H1 (cell line): Measurements from ENCODE around the gene BCO1. TPM values are rescaled to one million over a fixed set of nuclear protein-coding genes. Genes with fewer than 3 reads are reported as not detected.
A peak's percentile ranks its signal among the peaks of the same experiment; 100 is the strongest.

ENCODE experiments used
- CTCF ChIA-PET: fragments of 300-600 bp; sonication (Branson Sonifier 250); formaldehyde crosslinking; loops from one replicate; lab custom pipeline; 2021; ENCODE audit not compliant: partially characterized antibody; lab: Charles Lee
- POLR2A ChIA-PET: fragments of 300-600 bp; sonication (Branson Sonifier 250); formaldehyde crosslinking; loops from one replicate; lab custom pipeline; 2021; ENCODE audit warnings: inconsistent platforms; ENCODE audit not compliant: partially characterized antibody; lab: Charles Lee
- DNase-seq, 2 experiments: peaks; one replicate each; pipeline versions ENCODE4 v3.0.0 to v3.0.0-alpha.2; 2010 to 2022; ENCODE audit warnings: low spot score in 2 of 2, low read depth in 1 of 2, mixed read lengths in 1 of 2
- FAIRE-seq: peaks from 2 replicates; lab custom pipeline; 2011; peaks lifted over from hg19 to GRCh38; lab: Jason Lieb, UNC
- H2AFZ ChIP-seq: 2 replicates; pipeline ENCODE4 v1.8.1; 2012; ENCODE audit warnings: low read length, inconsistent platforms
- H2AK5ac ChIP-seq: 2 replicates; pipeline ENCODE4 v1.6.1; 2013; ENCODE audit warnings: low read depth, low read length
- H2BK120ac ChIP-seq: replicated peaks from 2 replicates; pipeline ENCODE3; 2013; ENCODE audit warnings: low read depth, low read length, inconsistent platforms
- H2BK12ac ChIP-seq: 2 replicates; pipeline ENCODE4 v1.6.1; 2013; ENCODE audit warnings: low read depth, low read length
- H2BK15ac ChIP-seq: 2 replicates; pipeline ENCODE4 v1.6.1; 2013; ENCODE audit warnings: low read length
- H2BK20ac ChIP-seq: 2 replicates; pipeline ENCODE4 v1.6.1; 2013; ENCODE audit warnings: low read length
- H2BK5ac ChIP-seq: 2 replicates; pipeline ENCODE4 v1.6.1; 2013; ENCODE audit warnings: low read depth, low read length
- H3K14ac ChIP-seq: 2 replicates; pipeline ENCODE4 v1.6.1; 2013; ENCODE audit warnings: inconsistent platforms; ENCODE audit not compliant: insufficient read length
- H3K18ac ChIP-seq: 2 replicates; pipeline ENCODE4 v1.6.1; 2013; ENCODE audit warnings: low read length; ENCODE audit errors: extremely low read depth
- H3K23ac ChIP-seq: 2 replicates; pipeline ENCODE4 v1.6.1; 2013; ENCODE audit warnings: inconsistent platforms; ENCODE audit not compliant: insufficient read length
- H3K23me2 ChIP-seq: 2 replicates; pipeline ENCODE4 v1.6.1; 2013; ENCODE audit warnings: low read depth, low read length
- H3K27ac ChIP-seq: 2 replicates; pipeline ENCODE4 v1.6.1; 2011; ENCODE audit warnings: low read depth, low read length, inconsistent platforms
- H3K27me3 ChIP-seq, 4 experiments: replicated peaks in 1 of 4; 1 replicate in 1 of 4; 2 replicates in 3 of 4; pipeline versions ENCODE4 v1.6.1 to v1.8.1; 2011 to 2013; ENCODE audit warnings: low read length in 3 of 4, mild to moderate bottlenecking in 3 of 4, inconsistent platforms in 2 of 4, mixed read lengths in 2 of 4, moderate library complexity in 1 of 4; ENCODE audit not compliant: control insufficient read depth in 3 of 4, insufficient read depth in 3 of 4; ENCODE audit errors: extremely low read depth in 1 of 4
- H3K36me3 ChIP-seq, 4 experiments: 2 replicates each; pipeline versions ENCODE4 v1.6.1 to v1.8.1; 2011 to 2013; ENCODE audit warnings: mild to moderate bottlenecking in 4 of 4, low read length in 3 of 4, moderate library complexity in 2 of 4, control low read depth in 1 of 4, inconsistent platforms in 1 of 4; ENCODE audit not compliant: insufficient read depth in 4 of 4, control insufficient read depth in 2 of 4
- H3K4ac ChIP-seq: replicated peaks from 2 replicates; pipeline ENCODE3; 2013; ENCODE audit warnings: low read length, low read depth, mixed read lengths, inconsistent platforms; ENCODE audit not compliant: insufficient read length
- H3K4me1 ChIP-seq, 4 experiments: replicated peaks in 1 of 4; 1 replicate in 1 of 4; 2 replicates in 3 of 4; pipeline versions ENCODE4 v1.6.1 to v1.8.1; 2011 to 2013; ENCODE audit warnings: low read length in 3 of 4, inconsistent platforms in 2 of 4, mixed read lengths in 1 of 4; ENCODE audit not compliant: insufficient read depth in 4 of 4, control insufficient read depth in 3 of 4
- H3K4me2 ChIP-seq, 2 experiments: 2 replicates each; pipeline versions ENCODE4 v1.6.1 to v1.8.1; 2011 to 2013; ENCODE audit warnings: low read depth in 2 of 2, low read length in 2 of 2, control low read depth in 1 of 2, inconsistent platforms in 1 of 2, mild to moderate bottlenecking in 1 of 2; ENCODE audit not compliant: insufficient read depth in 1 of 2
- H3K4me3 ChIP-seq, 4 experiments: fragments of 200-600, 300-600 bp in 1 of 4; sonication (generic), shearing (Covaris generic), sonication (Bioruptor Twin) in 1 of 4; 2 replicates each; pipeline versions ENCODE4 v1.5.1 to v1.8.1; 2011 to 2016; ENCODE audit warnings: low read length in 4 of 4, low read depth in 3 of 4, control low read depth in 2 of 4, inconsistent platforms in 2 of 4, mild to moderate bottlenecking in 2 of 4, mixed read lengths in 1 of 4, moderate library complexity in 1 of 4; ENCODE audit not compliant: insufficient read depth in 2 of 4; ENCODE audit errors: extremely low read depth in 1 of 4
- H3K56ac ChIP-seq: replicated peaks from 2 replicates; pipeline ENCODE3; 2013; ENCODE audit warnings: low read depth, mild to moderate bottlenecking, mixed read lengths, low read length, inconsistent platforms; ENCODE audit not compliant: insufficient read length
- H3K79me1 ChIP-seq: 2 replicates; pipeline ENCODE4 v1.6.1; 2013; ENCODE audit warnings: low read depth, low read length, control low read depth
- H3K79me2 ChIP-seq, 2 experiments: 2 replicates each; pipeline versions ENCODE4 v1.6.1 to v1.8.1; 2012 to 2013; ENCODE audit warnings: low read length in 2 of 2, mild to moderate bottlenecking in 2 of 2, inconsistent platforms in 1 of 2; ENCODE audit not compliant: insufficient read depth in 2 of 2, control insufficient read depth in 1 of 2
- H3K9ac ChIP-seq, 4 experiments: replicated peaks in 1 of 4; 1 replicate in 1 of 4; 2 replicates in 3 of 4; pipeline versions ENCODE4 v1.6.1 to v1.8.1; 2011 to 2013; ENCODE audit warnings: low read depth in 3 of 4, low read length in 3 of 4, control low read depth in 2 of 4, mild to moderate bottlenecking in 2 of 4, moderate library complexity in 2 of 4, inconsistent platforms in 1 of 4; ENCODE audit errors: extremely low read depth in 1 of 4
- H3K9me3 ChIP-seq, 2 experiments: 2 replicates each; pipeline versions ENCODE4 v1.6.1 to v1.8.1; 2012 to 2013; ENCODE audit warnings: mild to moderate bottlenecking in 2 of 2, moderate library complexity in 2 of 2, control low read depth in 1 of 2, inconsistent platforms in 1 of 2, low read depth in 1 of 2, low read length in 1 of 2, mixed read lengths in 1 of 2; ENCODE audit not compliant: insufficient read depth in 2 of 2
- H4K20me1 ChIP-seq, 2 experiments: replicated peaks in 1 of 2; 2 replicates each; pipeline versions ENCODE3 to v1.8.1; 2011 to 2013; ENCODE audit warnings: inconsistent platforms in 2 of 2, low read length in 2 of 2, mild to moderate bottlenecking in 1 of 2; ENCODE audit not compliant: insufficient read depth in 2 of 2, control insufficient read depth in 1 of 2
- H4K5ac ChIP-seq: 2 replicates; pipeline ENCODE4 v1.6.1; 2013; ENCODE audit warnings: low read length, low read depth, mixed read lengths, inconsistent platforms; ENCODE audit not compliant: insufficient read length
- H4K8ac ChIP-seq: 2 replicates; pipeline ENCODE4 v1.8.0; 2013; ENCODE audit warnings: mild to moderate bottlenecking, moderate library complexity, low read length, inconsistent platforms; ENCODE audit not compliant: insufficient read depth; ENCODE audit errors: extremely low read depth
- H4K91ac ChIP-seq: replicated peaks from 2 replicates; pipeline ENCODE3; 2013; ENCODE audit warnings: low read length, mixed read lengths, inconsistent platforms; ENCODE audit not compliant: insufficient read length
- CTCF ChIP-seq, 3 experiments: IDR thresholded peaks; 1 replicate in 2 of 3; 2 replicates in 1 of 3; pipeline versions ENCODE4 v1.5.1 to v1.6.1; 2011; ENCODE audit warnings: low read length in 3 of 3, mild to moderate bottlenecking in 3 of 3, inconsistent platforms in 2 of 3, low read depth in 1 of 3, moderate library complexity in 1 of 3; ENCODE audit not compliant: insufficient read depth in 1 of 3; ENCODE audit errors: control extremely low read depth in 1 of 3
- E2F6 ChIP-seq: IDR thresholded peaks from 2 replicates; pipeline ENCODE4 v1.6.1; 2012; ENCODE audit warnings: inconsistent platforms
- GTF2F1 ChIP-seq: IDR thresholded peaks from 2 replicates; pipeline ENCODE4 v1.6.1; 2012; ENCODE audit warnings: low read depth, low read length, improper control_type of control experiment, borderline replicate concordance
- KDM4A ChIP-seq: IDR thresholded peaks from one replicate; pipeline ENCODE4 v1.7.1; 2012; ENCODE audit warnings: low read depth, mild to moderate bottlenecking, moderate library complexity, low read length, inconsistent platforms; ENCODE audit not compliant: severe bottlenecking
- MAFK ChIP-seq: IDR thresholded peaks from 2 replicates; pipeline ENCODE4 v1.6.1; 2012; ENCODE audit warnings: low read depth, mild to moderate bottlenecking, improper control_type of control experiment, low read length
- RAD21 ChIP-seq, 2 experiments: IDR thresholded peaks in 1 of 2; conservative IDR thresholded peaks in 1 of 2; 2 replicates each; pipeline ENCODE4 v1.6.1; 2011; ENCODE audit warnings: low read depth in 2 of 2, low read length in 2 of 2, improper control_type of control experiment in 1 of 2, inconsistent platforms in 1 of 2, mild to moderate bottlenecking in 1 of 2, moderate library complexity in 1 of 2
- SAP30 ChIP-seq: fragments of 300-600 bp; sonication (generic); IDR thresholded peaks from 2 replicates; pipeline ENCODE4 v1.7.1; 2012; ENCODE audit warnings: low read length, moderate library complexity, mild to moderate bottlenecking, inconsistent platforms; ENCODE audit not compliant: insufficient read depth, insufficient replicate concordance
- TAF7 ChIP-seq: optimal IDR thresholded peaks from 2 replicates; pipeline ENCODE3; 2011; ENCODE audit warnings: low read depth, mild to moderate bottlenecking, inconsistent platforms, low read length, moderate library complexity, borderline replicate concordance
- WGBS, 2 experiments: shearing (Covaris generic) in 1 of 2; methylation state at CpG; one replicate each; pipeline versions ENCODE4 v1.1.6 to v1.1.7; 2013 to 2015; ENCODE audit warnings: low lambda C conversion rate in 2 of 2, mixed read lengths in 2 of 2, inconsistent platforms in 1 of 2, low coverage in 1 of 2, missing lambda C conversion rate in 1 of 2; ENCODE audit not compliant: insufficient replicate concordance in 2 of 2, insufficient coverage in 1 of 2, insufficient read length in 1 of 2; ENCODE audit errors: extremely low coverage in 1 of 2, missing lambda C conversion rate in 1 of 2; 5-methylcytosine and 5-hydroxymethylcytosine counted together
- polyA plus RNA-seq, 7 experiments: library from polyadenylated mRNA; depleted of rRNA in 3 of 7; stranded (reverse) in 5 of 7; unstranded in 2 of 7; fragments of >200 nt in 5 of 7; fragments of 200-250 nt in 2 of 7; gene quantifications; 1 replicate in 5 of 7; 2 replicates in 1 of 7; 4 replicates in 1 of 7; pipeline versions ENCODE4 v1.2.1 to v1.2.3, GENCODE V29; 2011 to 2013; ENCODE audit warnings: missing spikeins in 2 of 7, mixed read lengths in 2 of 7
- total RNA-seq: library from RNA; stranded (reverse); fragmentation: NEBNext Ultra II Directional; extraction: Animal tissue kit (Norgen Biotek cat#: 25700); gene quantifications from 2 replicates; pipeline ENCODE4 v1.2.1, GENCODE V29; 2021

Gene BCO1
- total and polyA plus RNA-seq, 2 of the 8 experiments (the other 6 are each of a cell fraction or from before 2014, with no cell fraction given) = 0.21 TPM; not detected in 1

GRCh38 chr16:81261049-81261648, 22.7 kb downstream of the BCO1 start:
- POLR2A ChIA-PET = interaction anchor here (1.3 kb wide), 1 partner anchor 54 kb away, joined by 3 read pairs; the partner anchor contains the start of gene GAN
- peaks cover 0 to 8% of the 10 kb centered on the region in 2 experiments for H4K20me1 ChIP-seq
- no peaks in the 10 kb centered on the region for H3K79me1 ChIP-seq
- no peaks in the 10 kb centered on the region; a peak in 1 of 4 replicates for H3K9me3 ChIP-seq
- H3K36me3 ChIP-seq = no peaks in the 10 kb centered on the region
- no peak overlapping the region for H3K4me3 ChIP-seq
- no peak overlapping the region for H4K5ac ChIP-seq
- H2BK120ac ChIP-seq = no peak overlapping the region
- no peak overlapping the region for H3K18ac ChIP-seq
- 89% methylated on average over 11 of the region's 11 CpGs; no CpG with 5 or more reads in 1 of the 2 experiments for WGBS, 2 experiments
- no peaks in the 10 kb centered on the region for H3K79me2 ChIP-seq
- peak in 1 of 2 experiments; percentile 60 for DNase-seq
- no peak overlapping the region for H3K4ac ChIP-seq
- H2AFZ ChIP-seq = no peak overlapping the region
- H3K56ac ChIP-seq = no peak overlapping the region
- peak; percentile 57 for FAIRE-seq
- H2BK12ac ChIP-seq = no peak overlapping the region
- no peak overlapping the region for H2BK15ac ChIP-seq
- H3K27me3 ChIP-seq = no peaks in the 10 kb centered on the region
- CTCF ChIA-PET = interaction anchor here (0.6 to 2.6 kb wide), 54 partner anchors 8 to 1691 kb away, joined by 3 to 17 read pairs (median 4); partner anchors contain the start of gene BCO1
- H2AK5ac ChIP-seq = no peak overlapping the region
- peaks cover 9% of the 10 kb centered on the region; the same call in 1 of the 2 replicates for H3K23me2 ChIP-seq
- H3K4me2 ChIP-seq = no peak overlapping the region
- H3K23ac ChIP-seq = no peak overlapping the region
- H4K91ac ChIP-seq = no peak overlapping the region
- H2BK20ac ChIP-seq = no peak overlapping the region
- no peak overlapping the region for H3K27ac ChIP-seq
- no peak overlapping the region for H4K8ac ChIP-seq
- no peak overlapping the region for H3K9ac ChIP-seq
- H3K4me1 ChIP-seq = no peaks in the 10 kb centered on the region
- H2BK5ac ChIP-seq = no peak overlapping the region
- no peak overlapping the region for H3K14ac ChIP-seq
- TF ChIP-seq CTCF (IDR thresholded peaks at IDR 0.05; ENCODE audit: control extremely low read depth in 1 of 3, insufficient read depth in 1 of 3, low read depth in 1 of 3, low read length in 3 of 3) = peak; percentile 23 to 78 (median 46)
- no peak for TF ChIP-seq KDM4A
- peak; percentile 33 to 54 for TF ChIP-seq RAD21 (IDR thresholded peaks at IDR 0.05 in 1 of 2, conservative IDR thresholded peaks at IDR 0.05 in 1 of 2; ENCODE audit: low read depth in 2 of 2, low read length in 2 of 2)
- TF ChIP-seq E2F6 = no peak
- TF ChIP-seq TAF7 = no peak
- no peak for TF ChIP-seq MAFK
- no peak for TF ChIP-seq GTF2F1
- no peak for TF ChIP-seq SAP30
